Measurements from ENCODE around the gene PLPP1.

Gene PLPP1

DNA sequence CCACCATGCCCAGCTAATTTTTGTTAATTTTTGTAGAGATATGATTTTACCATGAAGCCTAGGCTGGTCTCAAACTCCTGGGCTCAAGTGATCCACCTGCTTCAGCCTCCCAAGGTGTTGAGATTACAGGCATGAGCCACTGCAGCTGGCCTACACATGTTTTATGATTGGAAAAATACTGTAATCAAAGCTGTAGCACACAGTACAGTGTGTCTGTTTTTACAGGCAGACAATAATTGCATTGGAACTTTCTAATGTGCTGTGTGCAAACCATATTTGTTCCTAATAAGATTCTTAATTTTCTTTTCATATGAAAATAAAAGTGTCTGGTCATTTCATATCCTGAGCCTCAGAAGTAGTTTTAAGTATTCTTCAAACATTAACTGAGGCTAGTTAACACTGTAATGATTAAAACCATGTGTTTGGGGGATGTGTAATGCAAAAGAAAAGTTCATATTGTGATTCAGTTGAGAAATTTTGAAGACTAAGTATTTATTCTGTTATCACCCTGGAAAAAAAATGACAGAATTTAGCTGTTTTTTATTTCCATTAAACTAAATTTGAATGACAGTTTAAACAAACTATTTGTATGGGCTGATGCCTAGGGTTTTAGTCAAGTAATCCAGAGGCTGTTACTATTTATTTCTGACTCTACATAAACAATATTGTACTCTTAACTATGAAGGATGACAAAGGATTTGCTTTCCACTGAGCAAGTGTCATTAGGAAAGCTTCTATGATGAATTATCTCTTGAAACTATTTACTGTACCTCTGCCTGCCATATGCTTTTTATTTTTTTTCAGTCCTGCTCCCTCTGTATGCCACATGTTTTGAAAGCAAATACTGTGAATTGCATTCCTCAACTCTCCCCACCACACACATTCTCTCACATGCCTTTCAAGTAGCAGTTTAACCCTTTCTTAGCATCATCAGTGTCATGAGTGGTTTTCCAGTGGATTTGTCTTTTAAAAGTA lies 115.5 kb downstream of the PLPP1 start:
- Histone ChIP-seq H3K9ac (ENCODE audit: low read depth in 1 of 2, low read length in 2 of 2) (no peak overlapping the region), H3K27ac (ENCODE audit: low read depth, low read length) (no peak overlapping the region), H3K4me3 (ENCODE audit: low read depth in 1 of 2, low read length in 2 of 2) (no peak overlapping the region), H3K4me1 (ENCODE audit: control insufficient read depth in 1 of 2, insufficient read depth in 2 of 2, low read length in 2 of 2) (peaks cover 9 to 15% of the 10 kb centered on the region in 2 donors), H3K27me3 (ENCODE audit: control insufficient read depth in 1 of 2, insufficient read depth in 2 of 2, low read length in 2 of 2) (no peaks in the 10 kb centered on the region), H3K9me3 (ENCODE audit: control insufficient read depth in 1 of 2, low read length in 2 of 2) (no peaks in the 10 kb centered on the region), H3K36me3 (ENCODE audit: control insufficient read depth in 1 of 2, insufficient read depth in 2 of 2, low read length in 2 of 2) (peaks cover 24 to 42% of the 10 kb centered on the region in 2 donors)

DNA sequence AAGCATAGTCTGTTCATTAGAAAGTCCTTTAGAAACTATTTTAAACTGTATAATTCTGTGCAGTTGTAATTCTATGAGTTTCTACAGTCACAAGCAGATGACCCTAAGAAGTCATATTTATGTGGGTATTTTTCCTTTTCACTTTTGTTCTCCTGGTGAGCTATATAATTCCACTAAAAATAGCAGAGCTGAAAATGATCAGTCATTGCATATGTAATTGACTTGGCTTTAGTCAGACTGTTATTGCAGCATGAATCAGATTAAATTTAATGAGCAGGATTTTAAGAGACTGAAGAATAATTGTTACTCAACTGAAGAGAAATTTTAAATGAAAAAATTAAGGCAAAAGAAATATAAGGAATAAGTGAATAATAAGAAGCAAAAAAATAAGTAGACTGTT lies 118.5 kb downstream of the PLPP1 start:
- Histone ChIP-seq H3K4me3 (ENCODE audit: low read depth in 1 of 2, low read length in 2 of 2) (no peak overlapping the region), H3K9ac (ENCODE audit: low read depth in 1 of 2, low read length in 2 of 2) (no peak overlapping the region), H3K4me1 (ENCODE audit: control insufficient read depth in 1 of 2, insufficient read depth in 2 of 2, low read length in 2 of 2) (peaks cover 5 to 12% of the 10 kb centered on the region in 2 donors), H3K9me3 (ENCODE audit: control insufficient read depth in 1 of 2, low read length in 2 of 2) (no peaks in the 10 kb centered on the region), H3K36me3 (ENCODE audit: control insufficient read depth in 1 of 2, insufficient read depth in 2 of 2, low read length in 2 of 2) (peaks cover 10 to 32% of the 10 kb centered on the region in 2 donors), H3K27ac (ENCODE audit: low read depth, low read length) (no peak overlapping the region), H3K27me3 (ENCODE audit: control insufficient read depth in 1 of 2, insufficient read depth in 2 of 2, low read length in 2 of 2) (no peaks in the 10 kb centered on the region)

DNA sequence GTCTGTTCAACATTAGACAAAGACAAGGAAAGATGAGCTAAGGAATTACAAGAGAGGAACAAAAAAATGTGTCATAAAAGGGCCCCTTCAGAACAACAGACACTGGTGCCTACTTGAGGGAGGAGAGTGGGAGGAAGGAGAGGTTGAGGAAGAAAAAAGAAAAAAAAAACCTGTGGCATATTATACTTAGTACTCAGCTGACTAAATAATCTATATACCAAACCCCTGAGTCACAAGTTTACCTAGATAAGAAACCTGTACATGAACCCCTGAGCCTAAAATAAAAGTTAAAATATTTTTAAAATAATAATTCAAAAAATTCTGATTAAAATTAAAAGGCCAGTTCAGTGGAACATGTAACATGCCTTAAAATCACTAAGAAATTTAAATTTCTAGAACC lies 119.7 kb downstream of the PLPP1 start:
- Histone ChIP-seq H3K27ac (ENCODE audit: low read depth, low read length) (no peak overlapping the region), H3K27me3 (ENCODE audit: control insufficient read depth in 1 of 2, insufficient read depth in 2 of 2, low read length in 2 of 2) (no peaks in the 10 kb centered on the region)

DNA sequence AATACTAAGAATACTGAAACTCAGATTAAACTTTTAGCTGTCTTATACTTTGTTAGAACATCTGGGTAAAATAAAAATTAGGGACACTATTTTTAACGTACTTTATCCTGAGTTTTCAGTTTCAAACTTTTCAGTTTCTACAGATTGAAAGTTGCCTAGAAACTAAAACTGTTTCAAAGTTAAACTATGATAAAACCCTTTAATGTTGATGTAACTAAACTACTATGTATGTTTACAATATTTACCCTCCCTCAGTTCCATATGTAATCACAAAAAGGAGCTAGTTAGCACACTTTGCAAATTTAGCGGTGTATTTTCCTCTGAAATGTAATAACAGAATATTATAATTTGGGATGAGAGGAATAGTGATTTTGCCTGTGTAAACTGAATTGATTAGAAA lies 121.1 kb downstream of the PLPP1 start:
- Histone ChIP-seq H3K4me3 (ENCODE audit: low read depth in 1 of 2, low read length in 2 of 2) (no peak overlapping the region), H3K9ac (ENCODE audit: low read depth in 1 of 2, low read length in 2 of 2) (no peak overlapping the region), H3K36me3 (ENCODE audit: control insufficient read depth in 1 of 2, insufficient read depth in 2 of 2, low read length in 2 of 2) (peaks cover 10 to 32% of the 10 kb centered on the region in 2 donors), H3K9me3 (ENCODE audit: control insufficient read depth in 1 of 2, low read length in 2 of 2) (no peaks in the 10 kb centered on the region), H3K27ac (ENCODE audit: low read depth, low read length) (no peak overlapping the region), H3K27me3 (ENCODE audit: control insufficient read depth in 1 of 2, insufficient read depth in 2 of 2, low read length in 2 of 2) (no peaks in the 10 kb centered on the region), H3K4me1 (ENCODE audit: control insufficient read depth in 1 of 2, insufficient read depth in 2 of 2, low read length in 2 of 2) (no peaks in the 10 kb centered on the region)

More for the DNA sequence above, 119.7 kb downstream of the PLPP1 start:
- Histone ChIP-seq H3K9me3 (ENCODE audit: control insufficient read depth in 1 of 2, low read length in 2 of 2) (no peaks in the 10 kb centered on the region), H3K9ac (ENCODE audit: low read depth in 1 of 2, low read length in 2 of 2) (no peak overlapping the region), H3K36me3 (ENCODE audit: control insufficient read depth in 1 of 2, insufficient read depth in 2 of 2, low read length in 2 of 2) (peaks cover 10 to 36% of the 10 kb centered on the region in 2 donors), H3K4me3 (ENCODE audit: low read depth in 1 of 2, low read length in 2 of 2) (no peak overlapping the region), H3K4me1 (ENCODE audit: control insufficient read depth in 1 of 2, insufficient read depth in 2 of 2, low read length in 2 of 2) (peaks cover 4% of the 10 kb centered on the region in 2 donors)

DNA sequence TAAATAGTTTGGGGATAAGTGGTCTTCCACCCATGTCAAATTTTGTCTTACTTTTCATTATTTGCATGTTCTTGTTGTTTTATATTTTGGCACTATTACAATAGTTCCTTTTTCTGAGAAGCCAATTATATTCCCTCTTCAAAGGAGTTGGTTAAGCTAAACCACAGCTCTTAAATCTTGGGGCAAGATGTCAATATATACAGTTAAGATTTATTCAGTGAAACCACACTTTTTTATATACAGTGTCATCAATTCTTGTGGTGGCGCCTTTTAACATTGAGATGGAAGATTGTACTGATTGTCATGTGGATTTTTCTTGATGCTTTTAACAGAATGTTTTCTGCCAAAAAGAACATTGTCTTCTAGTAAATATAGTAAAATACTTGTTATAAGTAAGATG lies 122.9 kb downstream of the PLPP1 start:
- Histone ChIP-seq H3K4me1 (ENCODE audit: control insufficient read depth in 1 of 2, insufficient read depth in 2 of 2, low read length in 2 of 2) (peaks cover 5 to 9% of the 10 kb centered on the region in 2 donors), H3K9me3 (ENCODE audit: control insufficient read depth in 1 of 2, low read length in 2 of 2) (no peaks in the 10 kb centered on the region), H3K4me3 (ENCODE audit: low read depth in 1 of 2, low read length in 2 of 2) (no peak overlapping the region), H3K9ac (ENCODE audit: low read depth in 1 of 2, low read length in 2 of 2) (no peak overlapping the region), H3K27ac (ENCODE audit: low read depth, low read length) (no peak overlapping the region), H3K27me3 (ENCODE audit: control insufficient read depth in 1 of 2, insufficient read depth in 2 of 2, low read length in 2 of 2) (no peaks in the 10 kb centered on the region), H3K36me3 (ENCODE audit: control insufficient read depth in 1 of 2, insufficient read depth in 2 of 2, low read length in 2 of 2) (peaks cover 8 to 29% of the 10 kb centered on the region in 2 donors)

DNA sequence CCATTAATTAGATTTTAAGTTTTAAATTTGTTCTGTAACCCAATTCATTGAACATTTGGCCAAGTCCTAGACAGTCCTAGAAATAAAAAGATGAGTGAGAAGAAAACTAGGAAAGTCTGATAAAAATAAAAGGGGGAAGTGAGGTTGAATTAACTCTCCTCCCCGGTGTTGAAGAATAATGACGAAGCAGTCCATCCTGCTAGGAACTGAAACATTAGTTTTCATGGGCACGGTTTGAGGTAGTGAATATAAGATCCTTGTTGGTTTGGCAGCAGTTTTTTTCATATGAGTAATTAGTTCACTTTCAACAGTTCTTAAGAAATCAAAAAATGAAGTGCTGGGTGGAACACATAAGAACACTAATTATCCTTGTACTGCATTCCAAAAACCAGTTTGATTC lies 123.9 kb downstream of the PLPP1 start:
- Histone ChIP-seq H3K4me1 (ENCODE audit: control insufficient read depth in 1 of 2, insufficient read depth in 2 of 2, low read length in 2 of 2) (peaks cover 5 to 9% of the 10 kb centered on the region in 2 donors), H3K36me3 (ENCODE audit: control insufficient read depth in 1 of 2, insufficient read depth in 2 of 2, low read length in 2 of 2) (peaks cover 12 to 35% of the 10 kb centered on the region in 2 donors), H3K27ac (ENCODE audit: low read depth, low read length) (no peak overlapping the region), H3K27me3 (ENCODE audit: control insufficient read depth in 1 of 2, insufficient read depth in 2 of 2, low read length in 2 of 2) (no peaks in the 10 kb centered on the region), H3K9ac (ENCODE audit: low read depth in 1 of 2, low read length in 2 of 2) (no peak overlapping the region), H3K4me3 (ENCODE audit: low read depth in 1 of 2, low read length in 2 of 2) (no peak overlapping the region), H3K9me3 (ENCODE audit: control insufficient read depth in 1 of 2, low read length in 2 of 2) (no peaks in the 10 kb centered on the region)

DNA sequence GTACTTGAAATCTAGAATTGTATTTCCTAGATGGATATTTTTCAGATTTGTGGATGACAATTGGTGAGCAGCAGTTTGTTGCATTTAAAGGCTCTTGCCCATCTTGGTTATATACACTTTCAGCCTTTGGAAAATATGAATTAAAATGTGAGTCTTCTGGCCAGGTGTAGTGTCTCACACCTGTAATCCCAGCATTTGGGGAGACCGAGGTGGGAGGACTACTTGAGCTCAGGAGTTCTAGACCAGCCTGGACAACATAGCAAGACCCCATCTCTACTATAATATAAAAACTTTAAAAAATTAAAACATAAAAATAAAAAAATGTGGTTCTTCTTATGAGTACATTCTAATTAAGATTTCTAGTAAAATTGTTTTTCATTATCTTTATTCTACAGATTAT lies 125.0 kb downstream of the PLPP1 start:
- Histone ChIP-seq H3K9me3 (ENCODE audit: control insufficient read depth in 1 of 2, low read length in 2 of 2) (no peaks in the 10 kb centered on the region), H3K4me1 (ENCODE audit: control insufficient read depth in 1 of 2, insufficient read depth in 2 of 2, low read length in 2 of 2) (peaks cover 5 to 9% of the 10 kb centered on the region in 2 donors), H3K4me3 (ENCODE audit: low read depth in 1 of 2, low read length in 2 of 2) (no peak overlapping the region), H3K9ac (ENCODE audit: low read depth in 1 of 2, low read length in 2 of 2) (no peak overlapping the region), H3K27me3 (ENCODE audit: control insufficient read depth in 1 of 2, insufficient read depth in 2 of 2, low read length in 2 of 2) (no peaks in the 10 kb centered on the region), H3K36me3 (ENCODE audit: control insufficient read depth in 1 of 2, insufficient read depth in 2 of 2, low read length in 2 of 2) (peaks cover 7 to 39% of the 10 kb centered on the region in 2 donors), H3K27ac (ENCODE audit: low read depth, low read length) (no peak overlapping the region)

DNA sequence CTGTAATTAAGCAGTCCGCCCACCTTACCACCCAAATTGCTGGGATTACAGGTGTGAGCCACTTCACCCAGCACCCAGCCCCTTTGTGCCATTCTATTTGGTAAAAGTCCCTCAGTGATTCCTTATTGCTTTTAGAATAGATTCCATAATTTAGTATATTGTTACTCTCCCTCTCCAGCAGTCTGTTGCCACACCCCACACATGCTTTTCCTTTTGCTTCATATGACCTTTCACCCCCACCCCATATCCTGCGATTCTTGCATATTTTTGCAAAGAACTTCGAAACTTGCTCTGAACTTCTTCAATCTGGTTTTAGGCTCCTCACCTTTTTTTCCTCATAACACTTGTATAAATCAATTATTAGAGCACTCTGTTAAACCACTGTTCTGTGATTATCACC lies 126.8 kb downstream of the PLPP1 start:
- Histone ChIP-seq H3K4me3 (ENCODE audit: low read depth in 1 of 2, low read length in 2 of 2) (no peak overlapping the region), H3K9ac (ENCODE audit: low read depth in 1 of 2, low read length in 2 of 2) (no peak overlapping the region), H3K27ac (ENCODE audit: low read depth, low read length) (no peak overlapping the region), H3K4me1 (ENCODE audit: control insufficient read depth in 1 of 2, insufficient read depth in 2 of 2, low read length in 2 of 2) (peaks cover 5 to 9% of the 10 kb centered on the region in 2 donors), H3K9me3 (ENCODE audit: control insufficient read depth in 1 of 2, low read length in 2 of 2) (no peaks in the 10 kb centered on the region), H3K27me3 (ENCODE audit: control insufficient read depth in 1 of 2, insufficient read depth in 2 of 2, low read length in 2 of 2) (no peaks in the 10 kb centered on the region), H3K36me3 (ENCODE audit: control insufficient read depth in 1 of 2, insufficient read depth in 2 of 2, low read length in 2 of 2) (peaks cover 15 to 44% of the 10 kb centered on the region in 2 donors)

DNA sequence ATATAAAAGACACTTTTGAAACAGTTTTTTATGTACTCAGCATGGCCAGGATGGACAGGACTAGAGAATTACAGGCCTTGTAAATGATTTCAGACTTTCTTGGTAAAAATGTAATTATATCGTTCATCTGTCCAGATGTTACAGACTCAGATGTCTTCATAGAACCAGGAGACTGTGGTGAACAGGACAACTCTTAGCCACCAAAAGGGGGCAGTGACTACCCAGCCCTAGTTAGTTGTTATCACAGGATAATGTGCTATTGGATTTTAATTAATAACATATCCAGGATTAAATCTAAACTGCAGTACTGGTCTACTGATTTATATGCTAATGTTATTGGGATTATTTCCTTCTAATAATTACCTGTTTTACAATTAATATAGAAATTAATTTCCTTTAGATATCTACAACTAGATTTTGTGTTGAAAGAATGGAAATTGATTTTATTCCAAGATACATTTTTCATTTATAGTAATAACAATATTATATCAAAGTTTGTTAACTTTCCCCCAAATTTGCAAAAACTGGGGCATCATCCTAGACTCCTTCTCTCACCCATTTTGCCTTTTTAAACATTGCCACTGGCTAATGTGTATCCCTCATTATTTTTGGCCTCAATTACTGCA lies 127.6 kb downstream of the PLPP1 start:
- Histone ChIP-seq H3K4me3 (ENCODE audit: low read depth in 1 of 2, low read length in 2 of 2) (no peak overlapping the region), H3K4me1 (ENCODE audit: control insufficient read depth in 1 of 2, insufficient read depth in 2 of 2, low read length in 2 of 2) (peaks cover 5 to 9% of the 10 kb centered on the region in 2 donors), H3K9me3 (ENCODE audit: control insufficient read depth in 1 of 2, low read length in 2 of 2) (no peaks in the 10 kb centered on the region), H3K9ac (ENCODE audit: low read depth in 1 of 2, low read length in 2 of 2) (no peak overlapping the region), H3K36me3 (ENCODE audit: control insufficient read depth in 1 of 2, insufficient read depth in 2 of 2, low read length in 2 of 2) (peaks cover 18 to 43% of the 10 kb centered on the region in 2 donors), H3K27ac (ENCODE audit: low read depth, low read length) (no peak overlapping the region), H3K27me3 (ENCODE audit: control insufficient read depth in 1 of 2, insufficient read depth in 2 of 2, low read length in 2 of 2) (no peaks in the 10 kb centered on the region)

DNA sequence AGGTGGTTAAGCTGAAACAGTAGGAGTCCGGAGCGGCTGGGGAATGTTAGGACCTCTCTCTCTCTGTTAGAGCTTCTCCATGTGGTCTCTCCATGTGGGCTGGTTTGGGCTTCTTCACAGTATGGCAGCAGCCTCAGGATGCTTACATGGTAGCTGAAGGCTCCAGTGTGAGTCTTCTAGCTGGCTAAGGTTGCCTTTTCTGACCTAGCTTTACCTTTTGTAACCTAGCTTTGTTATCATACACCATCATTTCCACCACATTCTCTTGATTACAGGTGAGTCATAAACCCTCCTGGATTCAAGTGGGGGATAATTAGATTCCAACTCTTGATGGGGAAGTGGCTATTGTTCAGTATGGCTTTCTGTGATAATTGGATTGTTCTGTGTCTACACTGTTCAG lies 128.5 kb downstream of the PLPP1 start:
- peaks cover 26 to 45% of the 10 kb centered on the region in 2 donors for H3K36me3 ChIP-seq (ENCODE audit: control insufficient read depth in 1 of 2, insufficient read depth in 2 of 2, low read length in 2 of 2)

More for the DNA sequence above, 128.5 kb downstream of the PLPP1 start:
- H3K4me1 ChIP-seq (ENCODE audit: control insufficient read depth in 1 of 2, insufficient read depth in 2 of 2, low read length in 2 of 2), result peaks cover 5 to 9% of the 10 kb centered on the region in 2 donors
- no peak overlapping the region for H3K4me3 ChIP-seq (ENCODE audit: low read depth in 1 of 2, low read length in 2 of 2)
- no peaks in the 10 kb centered on the region for H3K9me3 ChIP-seq (ENCODE audit: control insufficient read depth in 1 of 2, low read length in 2 of 2)
- no peak overlapping the region for H3K9ac ChIP-seq (ENCODE audit: low read depth in 1 of 2, low read length in 2 of 2)
- no peak overlapping the region for H3K27ac ChIP-seq (ENCODE audit: low read depth, low read length)
- no peaks in the 10 kb centered on the region for H3K27me3 ChIP-seq (ENCODE audit: control insufficient read depth in 1 of 2, insufficient read depth in 2 of 2, low read length in 2 of 2)

All from duodenal mucosa (tissue), 2 donors.